Lung (tissue), 12 donors: Measurements from ENCODE around the gene RPH3AL. TPM values are rescaled to one million over a fixed set of nuclear protein-coding genes. Genes with fewer than 3 reads are reported as not detected.

Source experiments
- ATAC-seq: fragments of 200-7000 bp; cut with Tn5 transposase; one replicate; pipeline ENCODE4 v1.9.1; 2020; ENCODE audit warnings: moderate number of reproducible peaks; ENCODE audit not compliant: insufficient read depth, low FRiP score
- DNase-seq, 3 donors: peaks; one replicate each; pipeline ENCODE4 v3.0.0-alpha.2; 2013 to 2017
- H3K27ac ChIP-seq, 2 donors: one replicate each; pipeline ENCODE4 v1.5.1; 2013; ENCODE audit warnings: mild to moderate bottlenecking in 2 of 2, moderate library complexity in 2 of 2, control low read depth in 1 of 2, inconsistent platforms in 1 of 2, low read depth in 1 of 2, low read length in 1 of 2
- H3K27me3 ChIP-seq, 3 donors: one replicate each; pipeline ENCODE4 v1.5.1; 2013; ENCODE audit warnings: low read length in 2 of 3; ENCODE audit not compliant: control insufficient read depth in 3 of 3, insufficient read depth in 3 of 3
- H3K36me3 ChIP-seq, 4 donors: one replicate each; pipeline ENCODE4 v1.5.1; 2013; ENCODE audit warnings: low read length in 4 of 4, mild to moderate bottlenecking in 1 of 4, moderate library complexity in 1 of 4; ENCODE audit not compliant: control insufficient read depth in 4 of 4, insufficient read depth in 4 of 4
- H3K4me1 ChIP-seq, 5 donors: one replicate each; pipeline ENCODE4 v1.5.1; 2013; ENCODE audit warnings: low read length in 5 of 5, mild to moderate bottlenecking in 2 of 5, moderate library complexity in 1 of 5; ENCODE audit not compliant: control insufficient read depth in 5 of 5, insufficient read depth in 5 of 5
- H3K4me3 ChIP-seq: one replicate; pipeline ENCODE4 v1.5.1; 2013; ENCODE audit warnings: mild to moderate bottlenecking, control low read depth, moderate library complexity
- H3K9ac ChIP-seq, 2 donors: one replicate each; pipeline ENCODE4 v1.5.1; 2013; ENCODE audit warnings: low read length in 2 of 2, control low read depth in 1 of 2; ENCODE audit not compliant: insufficient read depth in 1 of 2
- H3K9me3 ChIP-seq, 4 donors: one replicate each; pipeline ENCODE4 v1.5.1; 2013; ENCODE audit warnings: low read length in 3 of 4, mild to moderate bottlenecking in 1 of 4, moderate library complexity in 1 of 4; ENCODE audit not compliant: control insufficient read depth in 4 of 4, insufficient read depth in 3 of 4
- WGBS, 2 donors: extraction: QIAGEN DNeasy Blood & Tissue Kit; methylation state at CpG; one replicate each; pipeline ENCODE4 v1.1.7; 2013; 5-methylcytosine and 5-hydroxymethylcytosine counted together
- polyA plus RNA-seq, 2 donors: library from polyadenylated mRNA; stranded (reverse); fragments of 200-250 nt; gene quantifications; one replicate each; pipeline ENCODE4 v1.2.1, GENCODE V29; 2013
- total RNA-seq, 2 donors: library from RNA; depleted of rRNA in 1 of 2; stranded (reverse); fragments of >200 nt in 1 of 2; gene quantifications; one replicate each; pipeline ENCODE4 v1.2.1, GENCODE V29; 2014 to 2021
- TF ChIP-seq, protein P1 (sequence below): IDR thresholded peaks from 2 replicates; pipeline ENCODE4 v1.5.1; 2012; ENCODE audit warnings: mild to moderate bottlenecking; ENCODE audit errors: control extremely low read depth, extremely low read depth
- donor health status: control.
- donor health status: control.
- donor health status: Bipolar disorder and iron deficiency.
- donor health status: healthy.
- donor health status: DM: yes; HTN: yes; CAD: no.

RPH3AL gene
- total and polyA plus RNA-seq, 4 donors, result 19.5 to 76.6 (median 21.6) TPM

DNA sequence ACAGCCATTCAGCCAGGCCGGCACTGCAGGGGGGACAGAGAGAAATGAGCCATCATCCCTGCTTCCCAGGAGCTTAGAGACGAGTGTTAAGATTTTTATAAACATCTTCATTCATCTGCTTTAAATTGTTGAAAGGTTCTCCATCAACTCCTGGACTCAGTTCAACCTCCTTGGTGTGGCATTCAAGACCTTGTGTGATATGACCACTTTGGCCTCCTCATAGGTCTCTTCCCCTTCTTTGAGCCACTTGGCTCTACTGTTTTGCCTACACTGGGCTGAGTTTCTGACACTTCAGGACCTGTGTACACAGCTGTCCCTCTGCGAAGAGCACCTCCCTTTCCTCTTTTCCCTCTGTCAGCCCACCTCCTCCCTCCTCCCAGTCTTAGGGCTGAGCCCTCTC, 175.5 kb downstream of the RPH3AL start:
- Histone ChIP-seq H3K36me3 (no peaks in the 10 kb centered on the region), H3K4me3 (no peak overlapping the region), H3K27ac (no peak overlapping the region), H3K27me3 (peaks cover 0 to 17% (median 9%) of the 10 kb centered on the region in 3 donors), H3K4me1 (peaks cover 0 to 4% (median 4%) of the 10 kb centered on the region in 5 donors), H3K9me3 (peaks cover 0 to 3% (median 0%) of the 10 kb centered on the region in 4 donors), H3K9ac (no peak overlapping the region)
- TF ChIP-seq, protein P1, sequence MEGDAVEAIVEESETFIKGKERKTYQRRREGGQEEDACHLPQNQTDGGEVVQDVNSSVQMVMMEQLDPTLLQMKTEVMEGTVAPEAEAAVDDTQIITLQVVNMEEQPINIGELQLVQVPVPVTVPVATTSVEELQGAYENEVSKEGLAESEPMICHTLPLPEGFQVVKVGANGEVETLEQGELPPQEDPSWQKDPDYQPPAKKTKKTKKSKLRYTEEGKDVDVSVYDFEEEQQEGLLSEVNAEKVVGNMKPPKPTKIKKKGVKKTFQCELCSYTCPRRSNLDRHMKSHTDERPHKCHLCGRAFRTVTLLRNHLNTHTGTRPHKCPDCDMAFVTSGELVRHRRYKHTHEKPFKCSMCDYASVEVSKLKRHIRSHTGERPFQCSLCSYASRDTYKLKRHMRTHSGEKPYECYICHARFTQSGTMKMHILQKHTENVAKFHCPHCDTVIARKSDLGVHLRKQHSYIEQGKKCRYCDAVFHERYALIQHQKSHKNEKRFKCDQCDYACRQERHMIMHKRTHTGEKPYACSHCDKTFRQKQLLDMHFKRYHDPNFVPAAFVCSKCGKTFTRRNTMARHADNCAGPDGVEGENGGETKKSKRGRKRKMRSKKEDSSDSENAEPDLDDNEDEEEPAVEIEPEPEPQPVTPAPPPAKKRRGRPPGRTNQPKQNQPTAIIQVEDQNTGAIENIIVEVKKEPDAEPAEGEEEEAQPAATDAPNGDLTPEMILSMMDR, result no peak
- no peak for ATAC-seq
- DNase-seq, result no peak
- 80 to 83% methylated on average over 3 of the region's 3 CpGs for WGBS, 2 donors

GRCh38 chr17:173166-173911, 179.3 kb downstream of the RPH3AL start:
- TF ChIP-seq, protein P1, result no peak
- no peak overlapping the region for H3K4me3 ChIP-seq
- H3K9ac ChIP-seq, result no peak overlapping the region
- DNase-seq (no peak), ATAC-seq (no peak)
- H3K27me3 ChIP-seq, result no peaks in the 10 kb centered on the region
- no peak overlapping the region for H3K27ac ChIP-seq
- H3K4me1 ChIP-seq, result no peaks in the 10 kb centered on the region
- H3K36me3 ChIP-seq, result no peaks in the 10 kb centered on the region
- no peaks in the 10 kb centered on the region for H3K9me3 ChIP-seq
- WGBS, 2 donors, result 87 to 94% methylated on average over 10 of the region's 10 CpGs

GRCh38 chr17:172401-172800, 180.2 kb downstream of the RPH3AL start:
- Histone ChIP-seq H3K4me1 (no peaks in the 10 kb centered on the region), H3K4me3 (no peak overlapping the region), H3K9ac (no peak overlapping the region), H3K9me3 (no peaks in the 10 kb centered on the region), H3K27ac (no peak overlapping the region), H3K27me3 (no peaks in the 10 kb centered on the region), H3K36me3 (no peaks in the 10 kb centered on the region)
- WGBS, 2 donors, result 88 to 91% methylated on average over 10 to 11 of the region's 11 CpGs
- TF ChIP-seq, protein P1, result no peak
- ATAC-seq, result no peak
- no peak for DNase-seq

GRCh38 chr17:171871-172270, 180.7 kb downstream of the RPH3AL start:
- Histone ChIP-seq H3K9ac (no peak overlapping the region), H3K9me3 (no peaks in the 10 kb centered on the region), H3K36me3 (no peaks in the 10 kb centered on the region), H3K27me3 (no peaks in the 10 kb centered on the region), H3K4me3 (no peak overlapping the region), H3K27ac (no peak overlapping the region), H3K4me1 (no peaks in the 10 kb centered on the region)
- ATAC-seq (no peak), DNase-seq (no peak)
- WGBS, 2 donors, result 93% methylated on average over 12 of the region's 13 CpGs
- TF ChIP-seq, protein P1, result no peak
